HG03060 (cell line): ENCODE results near the gene EXOC6B.

Experiments
- ATAC-seq: cut with Tn5 transposase; IDR thresholded peaks from one replicate; pipeline ENCODE4 v1.9.1; 2021; ENCODE audit warnings: low read depth, moderate number of reproducible peaks; ENCODE audit not compliant: unreplicated experiment

The EXOC6B gene

GRCh38 chr2:72198532-72199241 lies 627.1 kb downstream of the EXOC6B start:
- no peak for ATAC-seq

GRCh38 chr2:72193723-72194122 lies 632.1 kb downstream of the EXOC6B start:
- no peak for ATAC-seq

GRCh38 chr2:72191441-72191840 lies 634.4 kb downstream of the EXOC6B start:
- ATAC-seq: no peak

GRCh38 chr2:72185206-72185605 lies 640.6 kb downstream of the EXOC6B start:
- ATAC-seq: no peak

GRCh38 chr2:72183466-72183865 lies 642.4 kb downstream of the EXOC6B start:
- ATAC-seq: no peak

GRCh38 chr2:72183016-72183415 lies 642.8 kb downstream of the EXOC6B start:
- ATAC-seq: no peak

- no peak for ATAC-seq
These were observed 643.3 kb downstream of the EXOC6B start for GRCh38 chr2:72182547-72182946.

- no peak for ATAC-seq
These were observed 644.2 kb downstream of the EXOC6B start for GRCh38 chr2:72181616-72182015.

GRCh38 chr2:72180351-72180750 lies 645.5 kb downstream of the EXOC6B start:
- ATAC-seq: no peak

GRCh38 chr2:72178551-72178950 lies 647.3 kb downstream of the EXOC6B start:
- no peak for ATAC-seq

- ATAC-seq: no peak
These were observed 649.6 kb downstream of the EXOC6B start for GRCh38 chr2:72176281-72176680.

GRCh38 chr2:72175636-72176035 lies 650.2 kb downstream of the EXOC6B start:
- ATAC-seq: no peak

- no peak for ATAC-seq
These were observed 652.1 kb downstream of the EXOC6B start for GRCh38 chr2:72173640-72174321.

- ATAC-seq: no peak
These were observed 653.4 kb downstream of the EXOC6B start for GRCh38 chr2:72172478-72172877.

GRCh38 chr2:72166279-72166678 lies 659.6 kb downstream of the EXOC6B start:
- ATAC-seq: no peak

GRCh38 chr2:72165792-72166191 lies 660.0 kb downstream of the EXOC6B start:
- no peak for ATAC-seq

- ATAC-seq: no peak
These were observed 663.3 kb downstream of the EXOC6B start for GRCh38 chr2:72162574-72162973.

GRCh38 chr2:72159211-72159993 lies 666.4 kb downstream of the EXOC6B start:
- ATAC-seq: no peak

GRCh38 chr2:72157871-72158771 lies 667.7 kb downstream of the EXOC6B start:
- no peak for ATAC-seq

- no peak for ATAC-seq
These were observed 669.0 kb downstream of the EXOC6B start for GRCh38 chr2:72156872-72157271.
